PFSK-1 (cell line): Measurements from ENCODE around the gene RANBP10.

ENCODE experiments used
- POLR2AphosphoS5 ChIP-seq: IDR thresholded peaks from 2 replicates; pipeline ENCODE4 v1.6.1; 2012; ENCODE audit warnings: low read depth, mild to moderate bottlenecking, control low read depth, low read length, moderate library complexity
- TF ChIP-seq, protein P1 (sequence below), 2 experiments: IDR thresholded peaks; 2 replicates each; pipeline versions ENCODE4 v1.6.1 to v1.8.0; 2011 to 2012; ENCODE audit warnings: low read depth in 2 of 2, low read length in 2 of 2, control low read depth in 1 of 2, inconsistent platforms in 1 of 2, mild to moderate bottlenecking in 1 of 2, moderate library complexity in 1 of 2; ENCODE audit not compliant: insufficient read depth in 1 of 2

DNA sequence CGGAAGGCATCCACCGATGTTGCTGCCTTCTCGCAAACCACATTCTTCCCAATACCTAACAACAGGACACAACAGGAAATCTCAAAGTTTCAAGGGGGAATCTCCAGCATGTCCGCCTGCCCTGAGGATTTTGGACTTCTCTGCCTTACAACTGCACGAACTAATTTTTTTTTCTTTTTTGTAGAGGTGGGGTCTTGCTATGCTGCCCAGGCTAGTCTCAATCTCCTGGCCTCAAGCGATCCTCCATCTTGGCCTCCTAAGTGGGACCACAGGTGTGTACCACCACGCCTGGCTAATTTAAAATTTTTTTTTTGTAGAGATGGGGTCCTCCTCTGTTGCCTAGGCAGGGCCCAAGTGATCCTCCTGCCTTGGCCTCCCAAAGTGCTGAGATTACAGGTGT lies 130.4 kb downstream of the RANBP10 start:
- TF ChIP-seq POLR2AphosphoS5, result no peak
- TF ChIP-seq, protein P1, sequence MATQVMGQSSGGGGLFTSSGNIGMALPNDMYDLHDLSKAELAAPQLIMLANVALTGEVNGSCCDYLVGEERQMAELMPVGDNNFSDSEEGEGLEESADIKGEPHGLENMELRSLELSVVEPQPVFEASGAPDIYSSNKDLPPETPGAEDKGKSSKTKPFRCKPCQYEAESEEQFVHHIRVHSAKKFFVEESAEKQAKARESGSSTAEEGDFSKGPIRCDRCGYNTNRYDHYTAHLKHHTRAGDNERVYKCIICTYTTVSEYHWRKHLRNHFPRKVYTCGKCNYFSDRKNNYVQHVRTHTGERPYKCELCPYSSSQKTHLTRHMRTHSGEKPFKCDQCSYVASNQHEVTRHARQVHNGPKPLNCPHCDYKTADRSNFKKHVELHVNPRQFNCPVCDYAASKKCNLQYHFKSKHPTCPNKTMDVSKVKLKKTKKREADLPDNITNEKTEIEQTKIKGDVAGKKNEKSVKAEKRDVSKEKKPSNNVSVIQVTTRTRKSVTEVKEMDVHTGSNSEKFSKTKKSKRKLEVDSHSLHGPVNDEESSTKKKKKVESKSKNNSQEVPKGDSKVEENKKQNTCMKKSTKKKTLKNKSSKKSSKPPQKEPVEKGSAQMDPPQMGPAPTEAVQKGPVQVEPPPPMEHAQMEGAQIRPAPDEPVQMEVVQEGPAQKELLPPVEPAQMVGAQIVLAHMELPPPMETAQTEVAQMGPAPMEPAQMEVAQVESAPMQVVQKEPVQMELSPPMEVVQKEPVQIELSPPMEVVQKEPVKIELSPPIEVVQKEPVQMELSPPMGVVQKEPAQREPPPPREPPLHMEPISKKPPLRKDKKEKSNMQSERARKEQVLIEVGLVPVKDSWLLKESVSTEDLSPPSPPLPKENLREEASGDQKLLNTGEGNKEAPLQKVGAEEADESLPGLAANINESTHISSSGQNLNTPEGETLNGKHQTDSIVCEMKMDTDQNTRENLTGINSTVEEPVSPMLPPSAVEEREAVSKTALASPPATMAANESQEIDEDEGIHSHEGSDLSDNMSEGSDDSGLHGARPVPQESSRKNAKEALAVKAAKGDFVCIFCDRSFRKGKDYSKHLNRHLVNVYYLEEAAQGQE (IDR thresholded peaks at IDR 0.05; ENCODE audit: insufficient read depth in 1 of 2, low read depth in 2 of 2, low read length in 2 of 2), result no peak
